Measurements from ENCODE around the gene PNMA8C. TPM values are rescaled to one million over a fixed set of nuclear protein-coding genes. Genes with fewer than 3 reads are reported as not detected.

Gene PNMA8C
- polyA plus RNA-seq: 13.3 and 17.1 TPM in 2 replicates

DNA sequence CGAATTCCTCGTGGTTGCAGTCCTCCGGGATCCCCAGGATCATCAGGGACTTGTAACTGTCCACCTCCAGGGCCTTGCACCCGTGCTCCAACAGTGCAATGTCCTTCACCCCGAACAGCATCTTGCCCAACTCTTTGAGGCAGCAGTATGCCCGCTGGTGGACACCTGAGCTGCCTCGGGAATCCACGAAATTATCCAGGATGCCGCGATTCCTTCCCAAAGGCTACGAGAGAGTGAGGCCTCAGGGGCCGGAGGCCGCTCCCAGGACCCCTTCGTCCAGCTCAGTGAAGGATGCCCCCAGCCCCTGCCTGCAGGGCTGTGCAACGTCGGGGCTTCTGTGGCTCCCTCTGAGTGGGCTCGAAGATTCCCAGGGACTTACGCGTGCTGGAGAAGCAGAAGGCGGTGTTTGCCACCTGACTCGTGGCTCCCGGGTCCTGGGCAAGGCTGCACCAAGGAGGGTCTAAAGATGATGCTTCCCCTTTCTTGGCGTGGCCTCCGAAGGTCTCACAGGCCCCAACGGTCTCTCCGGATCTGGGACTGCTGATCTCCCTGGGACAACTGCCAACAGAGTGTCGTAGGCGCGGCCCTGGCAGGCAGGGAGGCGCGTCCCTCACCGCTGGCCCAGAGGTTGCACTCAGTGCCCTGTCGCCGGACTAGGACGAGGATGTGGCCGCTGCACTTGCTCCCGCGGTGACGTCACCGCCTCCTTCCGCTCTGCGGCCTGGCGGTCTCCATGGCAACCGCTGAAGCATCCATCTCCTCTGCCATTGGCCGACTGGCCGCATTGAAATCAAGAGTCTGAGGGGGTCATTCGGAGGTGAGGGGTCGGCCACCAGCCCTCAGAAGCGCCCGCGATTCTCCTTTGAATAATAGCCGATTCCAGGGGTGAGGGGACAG lies at the start of gene PNMA8C:
TSS of gene PNMA8C (minus strand) at position 698 of the 897 bp plus-strand sequence. CDS start at position 121, 577 bp downstream.

DNA sequence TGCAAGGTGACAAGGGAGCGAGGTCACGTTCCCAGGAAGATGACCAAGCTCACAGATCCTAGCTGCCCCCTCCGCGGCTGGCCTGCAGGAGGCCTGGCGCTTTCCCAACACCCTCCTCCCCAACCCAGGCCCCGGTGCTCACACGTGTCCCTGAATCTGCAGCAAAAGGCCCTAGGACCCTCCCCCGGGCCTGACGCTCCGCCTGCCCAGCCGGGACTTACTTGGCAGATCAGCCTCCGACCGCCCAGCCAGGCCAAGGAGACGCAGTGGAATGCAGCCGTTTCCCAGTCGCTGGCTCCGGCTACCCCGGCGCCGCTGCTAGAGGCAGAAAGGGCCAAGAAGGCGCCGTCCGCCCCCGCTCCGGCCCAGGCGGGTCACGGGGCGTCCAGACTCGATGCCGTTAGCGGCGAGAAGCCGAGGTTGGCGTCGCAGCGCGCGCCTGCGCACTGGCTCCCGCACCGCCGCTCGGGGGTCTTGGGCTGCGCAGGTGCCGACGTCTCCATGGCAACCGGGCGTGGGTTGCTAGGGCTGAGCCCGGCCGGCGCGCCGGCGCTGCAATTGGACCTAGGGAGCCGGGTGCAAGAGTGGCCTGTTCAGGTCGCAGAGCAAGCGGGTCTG lies 42.5 kb upstream of the PNMA8C start, which contains the start of gene PNMA8A:
TSS of gene PNMA8A (minus strand) at position 448 of the 618 bp plus-strand sequence. CDS start 528 bp downstream, outside the sequence.

DNA sequence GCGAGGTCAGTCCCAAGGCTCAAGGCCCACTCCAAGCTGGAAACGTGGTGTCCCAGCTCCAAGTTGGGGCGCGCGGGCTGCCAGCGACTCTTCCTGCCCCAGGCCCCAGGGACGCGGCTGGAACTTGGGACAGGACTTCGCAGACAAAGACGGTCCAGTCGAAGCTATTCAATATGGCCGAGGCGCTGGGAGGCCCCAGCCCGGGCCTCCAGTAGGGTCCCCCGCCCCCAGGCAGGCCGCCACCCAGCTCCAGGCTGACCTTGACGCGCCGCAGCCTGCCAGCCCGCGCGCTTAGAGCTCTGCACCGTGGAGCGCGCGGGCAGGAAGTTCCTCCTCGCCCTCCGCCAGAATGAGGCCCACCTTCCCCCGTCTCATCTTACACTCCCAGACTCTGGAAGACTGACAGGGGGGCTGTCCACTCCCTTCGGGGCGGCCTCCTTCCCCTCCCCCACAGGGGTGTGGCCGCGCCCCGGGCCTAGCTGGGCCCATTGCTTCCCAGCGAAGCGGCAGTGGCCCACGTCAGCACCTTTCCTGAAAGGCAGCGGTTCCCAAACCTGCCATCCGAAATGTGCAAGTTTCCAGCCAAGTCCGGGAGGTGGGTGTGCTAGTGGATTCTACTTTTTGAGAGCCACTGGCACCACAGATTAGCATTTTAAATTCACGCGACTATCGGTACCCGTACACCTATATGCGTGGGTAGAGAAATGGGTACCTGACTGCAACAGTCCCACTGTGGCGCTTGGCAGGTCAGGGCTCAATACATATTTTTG lies 15.3 kb downstream of the PNMA8C start, which contains the start of gene CCDC8:
TSS of gene CCDC8 (minus strand) at position 303 of the 770 bp plus-strand sequence. CDS start 754 bp downstream, outside the sequence.

Other genes with a start within 250 kb of the PNMA8C start
- not detected in 2 replicates for gene IGFL1, start 199.2 kb downstream of the PNMA8C start, polyA plus RNA-seq
- gene HIF3A, start 131.9 kb downstream of the PNMA8C start, polyA plus RNA-seq: 0.09 and 0.31 TPM in 2 replicates
- 12.9 and 13.0 TPM in 2 replicates for gene PPP5C, start 81.8 kb downstream of the PNMA8C start, polyA plus RNA-seq
- 0.20 TPM in 1 of 2 replicates, not detected in the other for gene CCDC8, start 15.4 kb downstream of the PNMA8C start, polyA plus RNA-seq
- 60.9 and 72.2 TPM in 2 replicates for gene PNMA8A, start 42.6 kb upstream of the PNMA8C start, polyA plus RNA-seq
- 4.9 and 6.1 TPM in 2 replicates for gene PNMA8B, start 66.9 kb upstream of the PNMA8C start, polyA plus RNA-seq
- 322 and 421 TPM in 2 replicates for gene CALM3, start 172.4 kb upstream of the PNMA8C start, polyA plus RNA-seq
- not detected in 2 replicates for gene PTGIR, start 196.2 kb upstream of the PNMA8C start, polyA plus RNA-seq
- gene GNG8, start 207.3 kb upstream of the PNMA8C start, polyA plus RNA-seq: not detected in 2 replicates
- gene DACT3, start 232.2 kb upstream of the PNMA8C start, polyA plus RNA-seq: 3.3 and 7.1 TPM in 2 replicates